Caco-2 (cell line): Measurements from ENCODE around the gene AUTS2. TPM values are rescaled to one million over a fixed set of nuclear protein-coding genes. Genes with fewer than 3 reads are reported as not detected.

Experiments
- BruUV-seq: library from RNA; stranded (reverse); fragments of 400-500 nt; replicated peaks from 2 replicates; lab custom pipeline; 2021; lab: Mats Ljungman, UMichigan
- CTCF ChIA-PET: fragments of 300-600 bp; sonication (Branson Sonifier 250); formaldehyde crosslinking; loops from one replicate; lab custom pipeline; 2022; ENCODE audit warnings: antibody characterized with exemption; lab: Charles Lee
- POLR2A ChIA-PET: fragments of 300-600 bp; sonication (Branson Sonifier 250); formaldehyde crosslinking; loops from one replicate; lab custom pipeline; 2022; ENCODE audit warnings: antibody characterized with exemption; lab: Charles Lee
- DNase-seq, 2 experiments: peaks; one replicate each; pipeline versions ENCODE4 v3.0.0 to v3.0.0-alpha.2; 2020 to 2022
- H3K27me3 ChIP-seq: replicated peaks from 2 replicates; pipeline ENCODE4 v1.6.0; 2011; ENCODE audit warnings: low read length; ENCODE audit not compliant: control insufficient read depth, insufficient read depth
- H3K36me3 ChIP-seq: 2 replicates; pipeline ENCODE4 v1.5.1; 2011; ENCODE audit warnings: low read length; ENCODE audit not compliant: control insufficient read depth, insufficient read depth
- H3K4me1 ChIP-seq: fragments of 250-450 bp; sonication (Bioruptor Pico); 2 replicates; pipeline ENCODE4 v1.5.1; 2020; ENCODE audit warnings: mild to moderate bottlenecking
- H3K4me3 ChIP-seq: 2 replicates; pipeline ENCODE4 v1.5.1; 2011; ENCODE audit warnings: low read depth, mild to moderate bottlenecking, control low read depth, low read length
- H3K9me3 ChIP-seq: fragments of 250-450 bp; sonication (Bioruptor Pico); 2 replicates; pipeline ENCODE4 v1.5.1; 2020; ENCODE audit warnings: mild to moderate bottlenecking, moderate library complexity
- H3K27ac Mint-ChIP-seq: one replicate; pipeline ENCODE4 v1.8.0; 2022; ENCODE audit warnings: mixed read lengths; ENCODE audit not compliant: unreplicated experiment
- H3K27me3 Mint-ChIP-seq: one replicate; pipeline ENCODE4 v1.8.0; 2022; ENCODE audit warnings: mixed read lengths; ENCODE audit not compliant: insufficient read depth, unreplicated experiment
- H3K36me3 Mint-ChIP-seq: one replicate; pipeline ENCODE4 v1.8.0; 2022; ENCODE audit warnings: mild to moderate bottlenecking, mixed read lengths; ENCODE audit not compliant: insufficient read depth, unreplicated experiment
- H3K4me1 Mint-ChIP-seq: one replicate; pipeline ENCODE4 v1.8.0; 2022; ENCODE audit warnings: low read depth, mixed read lengths; ENCODE audit not compliant: unreplicated experiment
- H3K4me3 Mint-ChIP-seq: one replicate; pipeline ENCODE4 v1.8.0; 2022; ENCODE audit warnings: mild to moderate bottlenecking, moderate library complexity, mixed read lengths; ENCODE audit not compliant: unreplicated experiment
- H3K9me3 Mint-ChIP-seq: one replicate; pipeline ENCODE4 v1.8.0; 2022; ENCODE audit warnings: mixed read lengths; ENCODE audit not compliant: unreplicated experiment
- intact Hi-C: fragments of 100-400 bp; cut with micrococcal nuclease; formaldehyde crosslinking; loops from one replicate; pipeline ENCODE4 v1.10.0; 2022; ENCODE audit not compliant: unreplicated experiment
- total RNA-seq: library from RNA; stranded (reverse); gene quantifications from 2 replicates; pipeline ENCODE4 v1.2.3, GENCODE V29; 2022
- TF ChIP-seq, protein P1 (sequence below), 2 experiments: fragments of 200-600 bp in 1 of 2; IDR thresholded peaks; 1 replicate in 1 of 2; 2 replicates in 1 of 2; pipeline versions ENCODE4 v1.5.1 to v1.8.0; 2011 to 2022; ENCODE audit warnings: antibody characterized with exemption in 1 of 2, control low read depth in 1 of 2, inconsistent platforms in 1 of 2, low read depth in 1 of 2, low read length in 1 of 2, mild to moderate bottlenecking in 1 of 2, moderate library complexity in 1 of 2; ENCODE audit not compliant: insufficient read depth in 1 of 2, severe bottlenecking in 1 of 2, unreplicated experiment in 1 of 2

AUTS2 gene
- total RNA-seq, 1 experiment from 2014 or later, result 37.1 TPM

DNA sequence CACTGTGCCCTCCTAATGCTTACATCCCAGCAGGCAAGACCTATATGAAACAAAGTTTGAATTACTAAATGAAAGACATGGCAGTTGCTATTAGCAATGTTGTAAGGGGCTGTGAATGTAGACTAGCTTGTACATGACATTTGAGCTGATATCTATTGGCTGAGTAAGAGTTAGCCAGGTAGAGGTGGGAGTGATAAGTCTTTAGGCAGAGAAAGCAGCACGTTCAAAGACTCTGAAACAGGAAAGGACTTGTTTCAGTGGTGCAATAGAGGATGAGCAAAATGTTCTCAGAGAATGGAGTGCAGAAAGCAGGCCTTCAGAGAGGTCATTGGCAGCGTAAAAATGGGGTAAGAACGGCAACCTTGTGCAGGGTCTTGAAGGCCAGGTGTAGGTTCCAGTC, 687.6 kb downstream of the AUTS2 start:
- H3K4me1 Mint-ChIP-seq, result peaks cover 10% of the 10 kb centered on the region
- H3K4me1 ChIP-seq, result no peaks in the 10 kb centered on the region
- H3K4me3 ChIP-seq, result no peak overlapping the region
- H3K4me3 Mint-ChIP-seq, result no peak overlapping the region
- no TSS peak for BruUV-seq
- no peaks in the 10 kb centered on the region; the same call in 1 of the 2 replicates for H3K36me3 ChIP-seq
- ChIA-PET POLR2A (no interaction called here), CTCF (no interaction called here)
- no peaks in the 10 kb centered on the region for H3K9me3 ChIP-seq
- intact Hi-C loops, result no loop called here
- no peak overlapping the region for H3K27ac Mint-ChIP-seq
- H3K27me3 ChIP-seq, result no peaks in the 10 kb centered on the region
- no peak for DNase-seq
- H3K27me3 Mint-ChIP-seq, result no peaks in the 10 kb centered on the region
- peaks cover 9% of the 10 kb centered on the region for H3K9me3 Mint-ChIP-seq
- TF ChIP-seq, protein P1, sequence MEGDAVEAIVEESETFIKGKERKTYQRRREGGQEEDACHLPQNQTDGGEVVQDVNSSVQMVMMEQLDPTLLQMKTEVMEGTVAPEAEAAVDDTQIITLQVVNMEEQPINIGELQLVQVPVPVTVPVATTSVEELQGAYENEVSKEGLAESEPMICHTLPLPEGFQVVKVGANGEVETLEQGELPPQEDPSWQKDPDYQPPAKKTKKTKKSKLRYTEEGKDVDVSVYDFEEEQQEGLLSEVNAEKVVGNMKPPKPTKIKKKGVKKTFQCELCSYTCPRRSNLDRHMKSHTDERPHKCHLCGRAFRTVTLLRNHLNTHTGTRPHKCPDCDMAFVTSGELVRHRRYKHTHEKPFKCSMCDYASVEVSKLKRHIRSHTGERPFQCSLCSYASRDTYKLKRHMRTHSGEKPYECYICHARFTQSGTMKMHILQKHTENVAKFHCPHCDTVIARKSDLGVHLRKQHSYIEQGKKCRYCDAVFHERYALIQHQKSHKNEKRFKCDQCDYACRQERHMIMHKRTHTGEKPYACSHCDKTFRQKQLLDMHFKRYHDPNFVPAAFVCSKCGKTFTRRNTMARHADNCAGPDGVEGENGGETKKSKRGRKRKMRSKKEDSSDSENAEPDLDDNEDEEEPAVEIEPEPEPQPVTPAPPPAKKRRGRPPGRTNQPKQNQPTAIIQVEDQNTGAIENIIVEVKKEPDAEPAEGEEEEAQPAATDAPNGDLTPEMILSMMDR (IDR thresholded peaks at IDR 0.05; ENCODE audit: insufficient read depth in 1 of 2, low read depth in 1 of 2, low read length in 1 of 2, severe bottlenecking in 1 of 2, unreplicated experiment in 1 of 2), result no peak
- H3K36me3 Mint-ChIP-seq, result no peaks in the 10 kb centered on the region

- TF ChIP-seq, protein P1 (IDR thresholded peaks at IDR 0.05; ENCODE audit: insufficient read depth in 1 of 2, low read depth in 1 of 2, low read length in 1 of 2, severe bottlenecking in 1 of 2, unreplicated experiment in 1 of 2), result no peak
- Histone ChIP-seq H3K27me3 (no peaks in the 10 kb centered on the region), H3K9me3 (no peaks in the 10 kb centered on the region), H3K36me3 (no peaks in the 10 kb centered on the region; the same call in 1 of the 2 replicates), H3K4me1 (peaks cover 10% of the 10 kb centered on the region), H3K4me3 (no peak overlapping the region)
- peaks cover 7% of the 10 kb centered on the region for H3K4me1 Mint-ChIP-seq
- POLR2A ChIA-PET, result no interaction called here
- H3K9me3 Mint-ChIP-seq, result peaks cover 9% of the 10 kb centered on the region
- no peak for DNase-seq
- H3K27me3 Mint-ChIP-seq, result no peaks in the 10 kb centered on the region
- intact Hi-C loops, result no loop called here
- CTCF ChIA-PET, result no interaction called here
- H3K27ac Mint-ChIP-seq, result no peak overlapping the region
- BruUV-seq, result no TSS peak
- H3K36me3 Mint-ChIP-seq, result no peaks in the 10 kb centered on the region
- H3K4me3 Mint-ChIP-seq, result no peak overlapping the region
Measured at GRCh38 chr7:70288781-70289456, 690.6 kb downstream of the AUTS2 start.

- intact Hi-C loops, result no loop called here
- BruUV-seq, result no TSS peak
- Mint-ChIP-seq H3K27ac (no peak overlapping the region), H3K27me3 (no peaks in the 10 kb centered on the region), H3K4me3 (no peak overlapping the region), H3K4me1 (peaks cover 7% of the 10 kb centered on the region), H3K36me3 (no peaks in the 10 kb centered on the region), H3K9me3 (peaks cover 9% of the 10 kb centered on the region)
- Histone ChIP-seq H3K36me3 (no peaks in the 10 kb centered on the region), H3K4me3 (no peak overlapping the region), H3K4me1 (peaks cover 10% of the 10 kb centered on the region), H3K9me3 (no peaks in the 10 kb centered on the region), H3K27me3 (no peaks in the 10 kb centered on the region)
- ChIA-PET POLR2A (no interaction called here), CTCF (no interaction called here)
- TF ChIP-seq, protein P1 (IDR thresholded peaks at IDR 0.05; ENCODE audit: insufficient read depth in 1 of 2, low read depth in 1 of 2, low read length in 1 of 2, severe bottlenecking in 1 of 2, unreplicated experiment in 1 of 2), result no peak
- DNase-seq, result no peak
Measured at GRCh38 chr7:70292716-70293115, 694.4 kb downstream of the AUTS2 start.
